ENCODE measurements around the gene CDYL.

DNA sequence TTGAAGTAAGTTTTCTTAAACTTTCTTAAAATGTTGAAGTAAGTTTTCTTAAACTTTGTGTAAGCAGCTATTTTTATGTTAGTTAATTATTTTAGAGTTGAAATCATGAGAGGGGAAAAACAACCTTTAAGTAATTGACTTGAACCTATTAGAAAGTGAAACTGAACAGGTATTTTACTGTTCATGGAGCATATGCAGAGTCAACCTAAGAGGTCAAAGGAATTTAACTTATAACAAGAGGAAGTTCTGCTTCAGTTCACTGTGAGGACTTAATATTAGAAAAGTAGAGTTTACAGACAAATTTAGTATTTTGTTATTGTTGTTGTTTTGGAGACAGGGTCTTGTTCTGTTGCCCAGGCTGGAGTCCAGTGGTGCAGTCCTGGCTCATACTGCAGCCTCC lies 38.0 kb downstream of the CDYL start:
- TF ChIP-seq, protein P1, sequence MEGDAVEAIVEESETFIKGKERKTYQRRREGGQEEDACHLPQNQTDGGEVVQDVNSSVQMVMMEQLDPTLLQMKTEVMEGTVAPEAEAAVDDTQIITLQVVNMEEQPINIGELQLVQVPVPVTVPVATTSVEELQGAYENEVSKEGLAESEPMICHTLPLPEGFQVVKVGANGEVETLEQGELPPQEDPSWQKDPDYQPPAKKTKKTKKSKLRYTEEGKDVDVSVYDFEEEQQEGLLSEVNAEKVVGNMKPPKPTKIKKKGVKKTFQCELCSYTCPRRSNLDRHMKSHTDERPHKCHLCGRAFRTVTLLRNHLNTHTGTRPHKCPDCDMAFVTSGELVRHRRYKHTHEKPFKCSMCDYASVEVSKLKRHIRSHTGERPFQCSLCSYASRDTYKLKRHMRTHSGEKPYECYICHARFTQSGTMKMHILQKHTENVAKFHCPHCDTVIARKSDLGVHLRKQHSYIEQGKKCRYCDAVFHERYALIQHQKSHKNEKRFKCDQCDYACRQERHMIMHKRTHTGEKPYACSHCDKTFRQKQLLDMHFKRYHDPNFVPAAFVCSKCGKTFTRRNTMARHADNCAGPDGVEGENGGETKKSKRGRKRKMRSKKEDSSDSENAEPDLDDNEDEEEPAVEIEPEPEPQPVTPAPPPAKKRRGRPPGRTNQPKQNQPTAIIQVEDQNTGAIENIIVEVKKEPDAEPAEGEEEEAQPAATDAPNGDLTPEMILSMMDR (IDR thresholded peaks at IDR 0.05; ENCODE audit: low read depth, low read length, poor library complexity, severe bottlenecking) = no peak
- no peak for TF ChIP-seq EZH2phosphoT487 (IDR thresholded peaks at IDR 0.05; ENCODE audit: borderline replicate concordance, low read length)

Data from DOHH2 (cell line).